ENCODE results near the gene CSF1R.

- TF ChIP-seq CTCF (conservative IDR thresholded peaks at IDR 0.05) (no peak), ZFX (IDR thresholded peaks at IDR 0.05) (no peak)
These were observed 14.7 kb upstream of the CSF1R start for GRCh38 chr5:150101023-150101422.

All from C4-2B (cell line).